OCI-LY3 (cell line): ENCODE measurements around the gene NLRC5.

Experiments
- CTCF ChIP-seq: fragments of 200-600, 300-600 bp; sonication (generic); IDR thresholded peaks from 2 replicates; pipeline ENCODE4 v1.5.1; 2014; ENCODE audit warnings: antibody characterized with exemption, low read length, low read depth
- EZH2phosphoT487 ChIP-seq: fragments of 200-600 bp; shearing (Covaris generic); IDR thresholded peaks from 2 replicates; pipeline ENCODE4 v1.6.1; 2018; ENCODE audit warnings: antibody characterized with exemption, mixed run types, low read depth

DNA sequence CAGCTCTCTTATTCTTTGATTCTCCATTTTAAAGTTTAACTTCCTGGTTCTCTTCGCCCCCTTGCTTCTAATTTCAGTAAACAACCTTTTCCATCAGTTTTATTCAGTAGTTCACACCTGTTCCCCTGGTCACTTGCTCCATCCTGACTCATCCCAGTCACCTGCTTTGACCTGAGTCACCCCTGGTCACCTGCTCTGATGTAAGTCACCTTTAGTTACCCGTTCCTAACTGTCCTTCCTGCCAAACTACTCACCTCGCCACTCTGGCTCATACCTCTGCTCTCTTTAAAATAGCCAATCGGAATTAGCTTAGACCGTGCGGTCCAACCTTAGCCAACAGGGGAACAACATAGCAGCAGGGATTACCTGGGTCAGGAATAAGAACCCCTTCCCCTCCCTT is 4.7 kb upstream of the NLRC5 start:
- TF ChIP-seq CTCF, result no peak
- no peak for TF ChIP-seq EZH2phosphoT487
